Activated gamma-delta T cell treated with anti-CD3 and anti-CD28 coated beads, Interleukin-2, amount 50 U/mL, for 16 hours (primary cell): ENCODE measurements around the gene RELN.

Experiments
- DNase-seq: peaks from one replicate; pipeline ENCODE4 v3.0.0-alpha.2; 2020; ENCODE audit warnings: low read depth

The RELN gene

GRCh38 chr7:103894656-103895596 lies 94.5 kb downstream of the RELN start:
- DNase-seq = no peak

DNA sequence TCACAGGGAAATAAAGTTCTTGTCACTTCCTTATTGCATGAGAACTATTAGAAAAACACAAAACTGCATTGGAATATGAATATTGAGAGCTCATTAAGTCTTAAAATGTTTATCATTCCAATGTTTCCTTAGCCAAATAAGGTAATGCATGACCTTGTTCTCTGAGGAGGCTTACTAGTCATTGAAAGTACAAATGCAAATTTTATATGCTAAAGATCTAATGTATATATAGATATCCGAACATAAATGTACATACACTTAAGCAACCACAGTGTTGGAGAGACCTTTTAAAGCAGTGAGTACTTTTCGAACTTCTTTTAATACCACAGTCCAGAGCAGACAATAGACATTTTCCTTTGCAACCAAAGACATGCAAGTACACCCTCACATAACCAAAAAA lies 96.1 kb downstream of the RELN start:
- no peak for DNase-seq

GRCh38 chr7:103889451-103889850 lies 100.0 kb downstream of the RELN start:
- DNase-seq = no peak

GRCh38 chr7:103888603-103889153 lies 100.8 kb downstream of the RELN start:
- DNase-seq = no peak

DNA sequence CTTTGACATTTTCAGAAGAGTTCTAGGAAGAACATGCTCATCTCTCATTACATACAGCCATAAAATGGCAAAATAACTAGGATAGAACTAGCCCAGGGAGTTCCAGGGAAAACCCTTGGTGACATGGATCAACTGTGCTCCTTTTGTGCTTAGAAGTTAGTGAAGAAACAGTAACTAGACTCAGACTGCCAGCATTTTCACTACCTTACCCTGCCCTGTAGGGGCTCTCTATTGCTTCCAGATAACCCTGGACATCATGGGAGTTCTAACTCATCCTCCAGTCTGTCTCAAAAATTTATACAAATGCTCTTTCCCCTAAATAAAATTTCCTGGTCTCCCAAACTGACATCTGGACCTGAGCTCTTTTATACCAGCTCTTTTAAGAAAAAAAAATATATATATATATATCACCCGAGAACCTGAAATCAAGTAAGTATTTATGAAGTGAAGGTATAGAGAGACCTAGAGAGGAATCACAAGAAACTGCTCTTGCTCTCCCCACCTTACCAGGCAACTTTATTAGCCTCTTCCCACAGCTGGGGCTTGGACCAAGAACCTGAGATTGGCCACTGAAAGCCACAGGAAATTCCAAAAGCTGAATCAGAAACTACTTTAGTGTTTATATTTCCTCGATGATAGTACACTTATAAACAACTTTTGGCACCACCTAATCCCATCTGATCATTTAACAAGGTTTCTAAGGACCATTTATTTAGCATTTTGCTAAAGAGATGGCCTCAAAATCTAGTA lies 101.4 kb downstream of the RELN start:
- no peak for DNase-seq

GRCh38 chr7:103887050-103887449 lies 102.4 kb downstream of the RELN start:
- no peak for DNase-seq

GRCh38 chr7:103879928-103880600 lies 109.4 kb downstream of the RELN start:
- no peak for DNase-seq

- no peak for DNase-seq
Measured at GRCh38 chr7:103879411-103879810, 110.0 kb downstream of the RELN start.

- DNase-seq = no peak
Measured at GRCh38 chr7:103877565-103877964, 111.9 kb downstream of the RELN start.

DNA sequence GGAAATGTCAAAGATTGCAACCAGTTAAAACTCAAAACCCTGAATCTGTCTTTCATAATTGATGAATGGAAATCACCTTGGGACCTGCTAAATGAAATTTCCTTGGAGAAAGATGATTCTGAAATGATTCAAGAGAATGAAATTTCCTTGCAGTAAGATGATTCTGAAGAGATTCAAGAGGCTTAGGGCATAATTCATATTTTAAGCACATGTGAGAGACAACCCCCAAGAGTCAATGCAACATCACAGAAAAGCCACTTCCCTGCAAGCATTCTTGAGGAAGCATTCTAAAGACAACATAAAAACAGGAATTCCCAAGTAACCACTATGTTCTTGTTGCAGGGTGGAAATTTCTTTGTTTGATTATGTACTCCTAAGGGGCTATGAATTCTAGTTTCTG lies 113.7 kb downstream of the RELN start:
- no peak for DNase-seq

GRCh38 chr7:103871473-103871872 lies 118.0 kb downstream of the RELN start:
- DNase-seq = no peak

- no peak for DNase-seq
Measured at GRCh38 chr7:103870664-103871063, 118.8 kb downstream of the RELN start.

DNA sequence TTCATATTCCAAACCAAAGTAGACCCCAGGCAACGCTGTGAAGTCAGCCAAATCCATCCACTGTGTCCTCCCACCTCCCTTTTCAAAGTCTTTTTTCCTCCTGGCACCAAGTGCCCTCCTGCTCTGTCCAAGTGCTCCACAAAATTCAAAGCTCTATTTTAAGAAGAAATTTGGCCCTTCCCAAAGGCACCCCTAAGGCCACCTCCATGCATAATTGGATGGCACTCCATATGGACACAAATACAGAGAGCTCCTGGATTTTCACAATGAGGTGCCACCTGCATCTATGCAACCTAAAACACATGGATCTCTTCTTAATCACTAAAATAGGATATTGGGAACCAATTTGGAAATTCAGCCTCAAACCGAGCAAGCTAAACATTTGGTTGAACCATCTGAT lies 121.6 kb downstream of the RELN start:
- no peak for DNase-seq

- DNase-seq = no peak
Measured at GRCh38 chr7:103866919-103867318, 122.5 kb downstream of the RELN start.

GRCh38 chr7:103865442-103865841 lies 124.0 kb downstream of the RELN start:
- DNase-seq = no peak

DNA sequence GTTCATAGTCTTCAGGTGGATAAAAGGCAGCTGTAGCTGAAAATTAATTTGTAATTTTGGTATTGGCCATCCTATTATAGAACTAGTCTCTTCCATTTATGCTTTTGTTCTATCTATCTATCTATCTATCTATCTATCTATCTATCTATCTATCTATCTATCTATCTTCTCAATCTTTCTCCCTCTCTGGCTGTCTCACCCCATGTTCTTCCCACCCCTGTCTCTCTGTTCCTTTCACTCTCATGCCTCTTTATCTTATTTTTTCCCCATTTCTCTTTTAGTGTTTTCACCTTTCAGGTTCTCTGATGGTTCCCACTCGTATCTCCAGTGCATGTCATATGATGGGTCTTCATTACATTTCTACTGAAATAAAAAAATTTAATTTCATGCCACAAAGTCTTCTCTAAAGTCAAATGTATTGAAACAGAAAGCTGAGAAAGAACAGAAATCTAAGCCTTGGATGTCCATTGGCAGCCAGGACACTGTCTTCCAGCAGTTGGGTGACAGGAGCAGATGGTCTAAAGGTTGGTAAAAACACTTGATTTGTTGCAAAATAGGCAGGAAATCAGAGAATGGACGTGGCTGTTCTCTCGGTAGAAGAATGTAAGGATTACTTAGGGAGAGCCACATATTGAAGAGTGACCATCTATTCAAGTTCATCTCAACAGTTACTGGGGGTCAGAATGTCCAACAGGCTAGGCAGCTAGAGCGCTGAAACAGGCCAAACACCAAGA lies 127.0 kb downstream of the RELN start:
- no peak for DNase-seq

- DNase-seq = no peak
Measured at GRCh38 chr7:103859709-103860108, 129.7 kb downstream of the RELN start.

- no peak for DNase-seq
Measured at GRCh38 chr7:103857435-103857834, 132.0 kb downstream of the RELN start.

DNA sequence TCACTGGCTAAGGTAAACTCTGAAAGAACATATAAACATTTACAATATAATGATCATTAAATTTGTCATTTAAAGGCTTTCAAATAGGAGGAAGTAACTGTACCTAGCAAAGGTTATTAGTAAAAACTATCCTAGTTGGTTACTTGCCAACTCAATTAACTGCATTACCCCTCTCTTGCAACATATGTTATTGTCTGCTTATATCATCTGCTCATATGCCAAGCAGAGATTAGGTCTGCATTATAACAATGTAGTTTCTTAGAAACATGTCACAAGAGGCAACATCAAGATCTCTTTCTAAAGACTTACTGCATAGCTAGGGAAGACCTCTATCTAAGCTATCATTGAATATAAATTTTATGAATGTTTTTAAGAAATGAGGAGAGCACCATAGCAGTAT lies 132.5 kb downstream of the RELN start:
- DNase-seq = no peak

- no peak for DNase-seq
Measured at GRCh38 chr7:103855671-103856070, 133.8 kb downstream of the RELN start.

DNA sequence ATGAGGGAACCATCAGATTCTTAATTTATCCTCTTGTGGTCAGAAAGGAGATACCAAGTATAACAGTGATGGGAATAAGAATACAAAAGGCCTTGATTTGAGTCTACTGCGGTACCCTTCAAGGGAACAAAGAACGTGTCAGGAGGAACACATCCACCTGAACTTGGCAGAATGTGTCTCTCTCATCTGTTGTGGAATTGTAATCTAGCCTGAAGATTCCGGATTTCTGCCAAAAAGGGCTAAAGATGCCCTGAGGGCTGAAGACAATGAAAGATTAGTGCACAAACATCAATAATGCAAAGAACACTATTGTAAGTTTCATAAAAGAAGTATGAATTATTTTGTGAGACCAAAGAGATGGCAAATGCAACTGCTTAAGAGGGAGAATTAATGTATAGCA lies 134.8 kb downstream of the RELN start:
- no peak for DNase-seq

- no peak for DNase-seq
Measured at GRCh38 chr7:103851357-103851756, 138.1 kb downstream of the RELN start.
